Endothelial cell of umbilical vein (primary cell): ENCODE results near the gene ACAA1.

Experiments used
- CTCF ChIP-seq, 2 donors: IDR thresholded peaks; 1 replicate in 1 of 2; 2 replicates in 1 of 2; pipeline ENCODE4 v1.5.1; 2011; ENCODE audit warnings: low read length in 2 of 2, mild to moderate bottlenecking in 2 of 2, moderate library complexity in 2 of 2, control low read depth in 1 of 2, inconsistent platforms in 1 of 2, low read depth in 1 of 2; ENCODE audit not compliant: insufficient read depth in 1 of 2; ENCODE audit errors: extremely low read depth in 1 of 2
- EZH2 ChIP-seq: IDR thresholded peaks from 2 replicates; pipeline ENCODE4 v1.6.1; 2012; ENCODE audit warnings: borderline replicate concordance, low read depth, mild to moderate bottlenecking, moderate library complexity, low read length, inconsistent platforms; ENCODE audit not compliant: severe bottlenecking
- MAX ChIP-seq: IDR thresholded peaks from 2 replicates; pipeline ENCODE4 v1.6.1; 2011; ENCODE audit not compliant: insufficient read depth, insufficient read length
- POLR2A ChIP-seq: IDR thresholded peaks from 2 replicates; pipeline ENCODE4 v1.6.1; 2012; ENCODE audit warnings: low read depth, mild to moderate bottlenecking, control low read depth, low read length
- POLR2AphosphoS5 ChIP-seq: IDR thresholded peaks from 2 replicates; pipeline ENCODE4 v1.6.1; 2012; ENCODE audit warnings: low read depth, mild to moderate bottlenecking, control low read depth, low read length, moderate library complexity; ENCODE audit not compliant: insufficient read depth

- TF ChIP-seq CTCF (IDR thresholded peaks at IDR 0.05; ENCODE audit: extremely low read depth in 1 of 2, insufficient read depth in 1 of 2, low read depth in 1 of 2, low read length in 2 of 2) = no peak
- TF ChIP-seq POLR2A = no peak
- TF ChIP-seq EZH2 = no peak
- TF ChIP-seq MAX = no peak
- no peak for TF ChIP-seq POLR2AphosphoS5
Observed at GRCh38 chr3:38110314-38111050, 26.4 kb downstream of the ACAA1 start.
